Osteoblast (primary cell): ENCODE data around the gene PRPF8. TPM values are rescaled to one million over a fixed set of nuclear protein-coding genes. Genes with fewer than 3 reads are reported as not detected.

Source experiments
- DNase-seq: peaks from one replicate; pipeline ENCODE4 v3.0.0; 2011; ENCODE audit warnings: low spot score, mixed read lengths; ENCODE audit not compliant: insufficient read length; ENCODE audit errors: missing footprints
- H2AFZ ChIP-seq: 2 replicates; pipeline ENCODE4 v1.6.0; 2011; ENCODE audit warnings: mild to moderate bottlenecking, low read length
- H3K27ac ChIP-seq: 2 replicates; pipeline ENCODE4 v1.5.1; 2011; ENCODE audit warnings: mild to moderate bottlenecking, low read depth, low read length, moderate library complexity
- H3K27me3 ChIP-seq: 2 replicates; pipeline ENCODE4 v1.6.0; 2012; ENCODE audit warnings: mild to moderate bottlenecking, control low read depth, inconsistent platforms, low read length, moderate library complexity; ENCODE audit not compliant: insufficient read depth
- H3K36me3 ChIP-seq: 2 replicates; pipeline ENCODE4 v1.5.1; 2011; ENCODE audit warnings: mild to moderate bottlenecking, low read length, control low read depth, moderate library complexity; ENCODE audit not compliant: insufficient read depth
- H3K4me1 ChIP-seq: 2 replicates; pipeline ENCODE4 v1.5.1; 2011; ENCODE audit warnings: mild to moderate bottlenecking, low read length, control low read depth, moderate library complexity; ENCODE audit not compliant: insufficient read depth
- H3K4me2 ChIP-seq: 2 replicates; pipeline ENCODE4 v1.6.0; 2011; ENCODE audit warnings: mild to moderate bottlenecking, low read length; ENCODE audit not compliant: insufficient read depth
- H3K4me3 ChIP-seq: fragments of 200-600 bp; sonication (generic); 3 replicates; pipeline ENCODE4 v1.5.1; 2012; ENCODE audit warnings: mild to moderate bottlenecking, low read length, inconsistent platforms; ENCODE audit not compliant: insufficient read depth
- H3K79me2 ChIP-seq: 2 replicates; pipeline ENCODE4 v1.6.0; 2012; ENCODE audit warnings: mild to moderate bottlenecking, low read length, control low read depth, inconsistent platforms; ENCODE audit not compliant: insufficient read depth
- H3K9me3 ChIP-seq: 2 replicates; pipeline ENCODE4 v1.5.1; 2011; ENCODE audit warnings: low read depth, low read length, control low read depth
- H4K20me1 ChIP-seq: 2 replicates; pipeline ENCODE4 v1.6.0; 2012; ENCODE audit warnings: mild to moderate bottlenecking, low read length, control low read depth; ENCODE audit not compliant: insufficient read depth
- total RNA-seq: library from RNA; depleted of rRNA; stranded (reverse); fragments of >200 nt; gene quantifications from 2 replicates; pipeline ENCODE4 v1.2.3, GENCODE V29; 2012
- TF ChIP-seq, protein P1 (sequence below): IDR thresholded peaks from 2 replicates; pipeline ENCODE4 v1.5.1; 2011; ENCODE audit warnings: mild to moderate bottlenecking, low read depth, low read length, moderate library complexity; ENCODE audit errors: extremely low read depth

PRPF8 gene
- total RNA-seq, 1 donor = 107 TPM

DNA sequence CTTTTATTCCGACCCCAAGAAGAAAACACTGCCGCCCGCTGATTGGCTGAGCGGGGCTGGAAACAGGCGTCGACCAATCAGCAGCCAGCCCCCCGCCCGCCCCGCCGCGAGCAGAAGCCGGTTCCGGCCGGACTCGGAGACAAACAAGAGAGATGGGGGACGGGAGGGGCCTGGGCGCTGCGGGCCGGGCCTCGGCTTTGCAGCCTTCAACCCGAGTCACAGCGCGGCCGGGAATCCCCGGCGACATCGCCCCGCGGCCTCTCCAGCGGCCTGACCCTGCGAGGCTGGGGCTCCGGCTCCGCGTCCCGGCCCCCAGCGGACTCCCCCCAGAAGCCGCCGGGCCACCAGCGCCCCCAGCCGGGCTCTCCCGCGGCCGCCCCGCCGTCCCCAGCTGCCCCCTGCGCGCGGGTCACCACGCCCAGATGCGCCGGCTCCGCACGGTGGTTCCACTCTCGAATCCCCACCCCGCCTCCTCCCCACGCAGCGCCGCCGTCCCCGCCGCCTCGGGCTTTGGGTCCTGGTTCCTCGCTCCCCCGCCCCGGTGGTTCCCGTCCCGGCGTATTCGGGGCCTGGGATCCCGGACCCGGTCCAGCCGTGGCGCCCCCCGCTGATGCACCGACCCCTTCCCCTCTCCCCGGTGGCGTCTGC is 55.7 kb downstream of the PRPF8 start:
- Histone ChIP-seq H3K4me2 (peak overlapping the region; percentile 98), H3K27ac (peak overlapping the region; percentile 85), H3K4me3 (peak overlapping the region; percentile 96), H3K27me3 (no peaks in the 10 kb centered on the region), H4K20me1 (peaks cover 23% of the 10 kb centered on the region), H3K4me1 (peaks cover 19% of the 10 kb centered on the region), H3K9me3 (no peaks in the 10 kb centered on the region), H3K36me3 (peaks cover 5% of the 10 kb centered on the region), H3K79me2 (peaks cover 3% of the 10 kb centered on the region), H2AFZ (peak overlapping the region; percentile 74)
- DNase-seq = peak; percentile 100
- TF ChIP-seq, protein P1, sequence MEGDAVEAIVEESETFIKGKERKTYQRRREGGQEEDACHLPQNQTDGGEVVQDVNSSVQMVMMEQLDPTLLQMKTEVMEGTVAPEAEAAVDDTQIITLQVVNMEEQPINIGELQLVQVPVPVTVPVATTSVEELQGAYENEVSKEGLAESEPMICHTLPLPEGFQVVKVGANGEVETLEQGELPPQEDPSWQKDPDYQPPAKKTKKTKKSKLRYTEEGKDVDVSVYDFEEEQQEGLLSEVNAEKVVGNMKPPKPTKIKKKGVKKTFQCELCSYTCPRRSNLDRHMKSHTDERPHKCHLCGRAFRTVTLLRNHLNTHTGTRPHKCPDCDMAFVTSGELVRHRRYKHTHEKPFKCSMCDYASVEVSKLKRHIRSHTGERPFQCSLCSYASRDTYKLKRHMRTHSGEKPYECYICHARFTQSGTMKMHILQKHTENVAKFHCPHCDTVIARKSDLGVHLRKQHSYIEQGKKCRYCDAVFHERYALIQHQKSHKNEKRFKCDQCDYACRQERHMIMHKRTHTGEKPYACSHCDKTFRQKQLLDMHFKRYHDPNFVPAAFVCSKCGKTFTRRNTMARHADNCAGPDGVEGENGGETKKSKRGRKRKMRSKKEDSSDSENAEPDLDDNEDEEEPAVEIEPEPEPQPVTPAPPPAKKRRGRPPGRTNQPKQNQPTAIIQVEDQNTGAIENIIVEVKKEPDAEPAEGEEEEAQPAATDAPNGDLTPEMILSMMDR = no peak

DNA sequence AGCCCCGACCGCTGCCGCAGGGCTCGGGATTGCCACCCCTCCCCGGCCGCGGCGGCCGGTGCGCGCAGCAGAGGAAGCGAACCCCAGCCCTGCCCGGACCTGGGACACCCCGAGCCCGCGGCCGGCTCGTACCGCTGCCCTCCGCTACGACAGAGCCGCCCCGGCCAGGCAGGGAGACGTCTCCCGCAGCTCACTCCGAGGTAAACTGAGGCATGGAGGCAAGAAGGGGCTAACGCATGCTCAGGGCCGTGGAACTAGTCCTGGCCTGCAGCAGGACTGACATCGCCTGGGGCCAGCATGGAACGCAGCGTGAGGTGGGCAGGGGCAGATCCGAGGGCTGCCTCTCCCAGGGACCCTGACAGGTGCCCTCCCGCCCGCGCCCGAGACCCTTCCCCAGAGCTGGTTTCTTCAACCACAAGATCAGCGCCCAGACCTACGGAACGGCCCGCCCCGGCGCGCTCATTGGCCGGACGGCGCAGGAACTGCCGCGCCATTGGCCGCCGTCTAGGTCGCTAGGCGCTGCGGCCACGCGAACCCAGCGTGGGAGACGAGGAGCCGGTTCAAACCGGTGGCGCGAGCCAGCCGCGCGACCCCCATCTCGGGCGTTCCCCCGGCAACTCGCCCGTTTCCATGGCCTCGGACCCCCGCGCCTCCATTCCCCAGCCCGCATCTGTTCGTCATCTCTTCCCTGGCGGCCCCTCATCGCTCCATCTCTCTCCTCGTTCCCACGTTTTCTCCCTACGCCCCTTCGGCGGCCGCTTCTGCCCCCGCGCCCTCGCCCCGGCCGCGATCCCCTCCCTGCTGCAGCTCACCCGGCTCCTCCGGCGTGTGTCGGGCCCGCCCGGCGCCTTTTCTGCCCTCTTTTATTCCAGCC is 56.4 kb downstream of the PRPF8 start, which contains the start of gene SLC43A2:
Gene SLC43A2 (minus strand): TSS at position 853 of the 874 bp plus-strand sequence. CDS start 960 bp downstream, outside the sequence.
- peaks cover 3% of the 10 kb centered on the region for H3K79me2 ChIP-seq
- no peaks in the 10 kb centered on the region for H3K27me3 ChIP-seq
- TF ChIP-seq, protein P1 = no peak
- peak within 1 kb of the TSS; percentile 98 for H3K4me2 ChIP-seq
- peak; percentile 100 for DNase-seq
- peak within 1 kb of the TSS; percentile 96 for H3K4me3 ChIP-seq
- peak within 1 kb of the TSS; percentile 86 for H2AFZ ChIP-seq
- peak within 1 kb of the TSS; percentile 85 for H3K27ac ChIP-seq
- no peaks in the 10 kb centered on the region for H3K9me3 ChIP-seq
- H3K4me1 ChIP-seq = peaks cover 19% of the 10 kb centered on the region
- H4K20me1 ChIP-seq = peaks cover 24% of the 10 kb centered on the region
- H3K36me3 ChIP-seq = peaks cover 5% of the 10 kb centered on the region

DNA sequence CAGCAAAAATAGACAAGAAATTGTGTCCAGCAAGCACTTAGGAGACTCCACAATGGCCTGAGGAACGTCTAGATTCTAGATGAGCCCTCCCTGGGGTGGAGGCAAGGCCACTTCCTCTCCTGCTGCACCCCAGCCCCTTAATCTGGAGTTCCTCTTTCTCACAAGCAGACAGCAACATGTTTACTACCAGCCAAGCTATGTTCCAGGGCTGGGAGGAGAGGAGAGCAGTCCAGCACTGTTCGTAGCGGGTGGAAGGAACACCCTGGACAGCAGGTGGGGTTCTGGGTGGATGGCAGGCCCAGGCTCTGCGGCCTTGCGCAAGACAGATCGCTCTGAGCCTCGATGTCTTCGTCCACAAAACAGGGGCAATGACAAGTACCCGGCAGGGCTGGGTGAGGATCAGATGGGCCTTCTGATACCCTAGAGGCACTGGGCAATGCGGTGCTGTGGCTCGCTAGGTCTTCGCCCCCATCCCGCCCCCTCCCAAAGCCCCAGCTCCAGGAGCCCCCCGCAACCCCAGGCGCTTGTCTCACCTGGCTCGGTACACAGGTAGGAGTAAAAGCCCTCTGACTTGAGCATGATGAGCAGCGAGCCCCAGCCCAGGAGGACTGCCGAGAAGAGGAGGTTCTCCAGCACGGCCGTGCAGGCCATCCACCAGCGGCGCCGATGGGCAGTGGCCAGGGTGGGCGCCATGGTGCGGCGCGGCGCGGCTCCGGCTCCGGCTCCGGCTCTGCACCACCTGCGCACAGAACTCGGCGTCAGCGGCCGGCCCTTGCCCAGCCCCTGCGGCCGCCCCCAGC is 57.3 kb downstream of the PRPF8 start:
- no peaks in the 10 kb centered on the region for H3K27me3 ChIP-seq
- peak overlapping the region; percentile 98 for H3K4me2 ChIP-seq
- no peaks in the 10 kb centered on the region for H3K9me3 ChIP-seq
- H3K79me2 ChIP-seq = peaks cover 3% of the 10 kb centered on the region
- H2AFZ ChIP-seq = peak overlapping the region; percentile 86
- no peak overlapping the region for H3K27ac ChIP-seq
- peaks cover 26% of the 10 kb centered on the region for H4K20me1 ChIP-seq
- peak overlapping the region; percentile 96 for H3K4me3 ChIP-seq
- peaks cover 5% of the 10 kb centered on the region for H3K36me3 ChIP-seq
- TF ChIP-seq, protein P1 = no peak
- peaks cover 19% of the 10 kb centered on the region for H3K4me1 ChIP-seq
- DNase-seq = peak; percentile 59
